B cell (primary cell): ENCODE measurements around the gene LDLRAD3. TPM values are rescaled to one million over a fixed set of nuclear protein-coding genes. Genes with fewer than 3 reads are reported as not detected.

Experiments
- ATAC-seq: fragments of 200-7000 bp; cut with Tn5 transposase; one replicate; pipeline ENCODE4 v1.10.0; 2021; ENCODE audit warnings: low read depth, mild to moderate bottlenecking, moderate number of reproducible peaks, moderate library complexity
- CTCF ChIA-PET: fragments of 350-600 bp; sonication (Branson Sonifier 250); formaldehyde crosslinking; loops from one replicate; lab custom pipeline; 2021; ENCODE audit warnings: antibody characterized with exemption, inconsistent platforms; lab: Charles Lee
- POLR2A ChIA-PET: fragments of 350-600 bp; sonication (Branson Sonifier 250); formaldehyde crosslinking; loops from one replicate; lab custom pipeline; 2021; ENCODE audit warnings: antibody characterized with exemption; lab: Charles Lee
- DNase-seq: peaks from one replicate; pipeline ENCODE4 v3.0.0; 2013
- H2AFZ ChIP-seq: 2 replicates; pipeline ENCODE4 v1.6.1; 2012; ENCODE audit warnings: mild to moderate bottlenecking, low read depth, low read length; ENCODE audit not compliant: insufficient read depth, poor library complexity, severe bottlenecking
- H3K27ac ChIP-seq, 2 donors: 1 replicate in 1 of 2; 2 replicates in 1 of 2; pipeline ENCODE4 v1.5.1; 2012 to 2013; ENCODE audit warnings: low read length in 2 of 2, mild to moderate bottlenecking in 2 of 2, moderate library complexity in 1 of 2
- H3K27me3 ChIP-seq, 4 experiments: fragments of 200-600 bp in 1 of 4; sonication (generic) in 1 of 4; replicated peaks in 1 of 4; 1 replicate in 2 of 4; 2 replicates in 2 of 4; pipeline versions ENCODE4 v1.6.1 to v1.7.0; 2013 to 2016; ENCODE audit warnings: low read length in 3 of 4, mild to moderate bottlenecking in 2 of 4, mixed read lengths in 1 of 4, moderate library complexity in 1 of 4; ENCODE audit not compliant: insufficient read depth in 4 of 4, control insufficient read depth in 3 of 4; ENCODE audit errors: control extremely low read depth in 1 of 4
- H3K36me3 ChIP-seq, 2 experiments: replicated peaks in 1 of 2; 1 replicate in 1 of 2; 2 replicates in 1 of 2; pipeline versions ENCODE4 v1.6.1 to v1.7.1; 2013; ENCODE audit warnings: low read length in 1 of 2; ENCODE audit not compliant: insufficient read depth in 2 of 2, control insufficient read depth in 1 of 2; ENCODE audit errors: control extremely low read depth in 1 of 2, extremely low read depth in 1 of 2
- H3K4me1 ChIP-seq, 2 donors: fragments of 200-600 bp in 1 of 2; sonication (generic) in 1 of 2; 1 replicate in 1 of 2; 2 replicates in 1 of 2; pipeline versions ENCODE4 v1.5.1 to v1.6.1; 2013 to 2017; ENCODE audit warnings: low read length in 2 of 2; ENCODE audit not compliant: control insufficient read depth in 2 of 2, insufficient read depth in 2 of 2
- H3K4me2 ChIP-seq: replicated peaks from 2 replicates; pipeline ENCODE3; 2012; ENCODE audit warnings: mild to moderate bottlenecking, low read depth, low read length; ENCODE audit not compliant: poor library complexity, severe bottlenecking
- H3K4me3 ChIP-seq, 5 experiments: fragments of 200-600 bp in 1 of 5; sonication (generic) in 1 of 5; 1 replicate in 3 of 5; 2 replicates in 2 of 5; pipeline versions ENCODE4 v1.5.1 to v1.7.0; 2011 to 2016; ENCODE audit warnings: low read length in 4 of 5, mild to moderate bottlenecking in 4 of 5, low read depth in 2 of 5, control low read depth in 1 of 5, moderate library complexity in 1 of 5; ENCODE audit not compliant: insufficient read depth in 1 of 5; ENCODE audit errors: control extremely low read depth in 1 of 5, extremely low read depth in 1 of 5
- H3K79me2 ChIP-seq: fragments of 200-600 bp; sonication (generic); one replicate; pipeline ENCODE4 v1.6.0; 2016; ENCODE audit warnings: low read length; ENCODE audit not compliant: control insufficient read depth, insufficient read depth
- H3K9ac ChIP-seq: fragments of 200-600 bp; sonication (generic); 2 replicates; pipeline ENCODE4 v1.6.1; 2017; ENCODE audit warnings: mild to moderate bottlenecking, low read length, moderate library complexity
- H3K9me3 ChIP-seq, 3 donors: one replicate each; pipeline versions ENCODE4 v1.6.1 to v1.7.1; 2013; ENCODE audit warnings: low read length in 2 of 3; ENCODE audit not compliant: control insufficient read depth in 2 of 3, insufficient read depth in 1 of 3; ENCODE audit errors: control extremely low read depth in 1 of 3
- H4K20me1 ChIP-seq: 2 replicates; pipeline ENCODE4 v1.6.0; 2012; ENCODE audit warnings: mild to moderate bottlenecking, low read length; ENCODE audit not compliant: insufficient read depth, control insufficient read depth, poor library complexity, severe bottlenecking
- H3K27ac Mint-ChIP-seq: one replicate; pipeline ENCODE4 v1.8.0; 2021; ENCODE audit warnings: mixed read lengths
- H3K27me3 Mint-ChIP-seq: one replicate; pipeline ENCODE4 v1.8.0; 2021; ENCODE audit warnings: mixed read lengths
- H3K4me1 Mint-ChIP-seq: one replicate; pipeline ENCODE4 v1.8.0; 2021; ENCODE audit warnings: mixed read lengths
- H3K4me3 Mint-ChIP-seq: one replicate; pipeline ENCODE4 v1.8.0; 2021; ENCODE audit warnings: mixed read lengths
- H3K9me3 Mint-ChIP-seq: one replicate; pipeline ENCODE4 v1.8.0; 2022; ENCODE audit warnings: mixed read lengths; ENCODE audit not compliant: insufficient read depth
- CTCF ChIP-seq: fragments of 200-600 bp; IDR thresholded peaks from one replicate; pipeline ENCODE4 v1.8.0; 2022; ENCODE audit warnings: antibody characterized with exemption, mild to moderate bottlenecking
- EZH2 ChIP-seq: IDR thresholded peaks from 2 replicates; pipeline ENCODE4 v1.6.1; 2012; ENCODE audit warnings: borderline replicate concordance, low read depth, mild to moderate bottlenecking, moderate library complexity, low read length; ENCODE audit not compliant: insufficient read depth, poor library complexity, severe bottlenecking
- WGBS: methylation state at CpG from one replicate; pipeline ENCODE4 v1.1.5; 2013; ENCODE audit warnings: missing lambda C conversion rate; ENCODE audit not compliant: insufficient coverage; 5-methylcytosine and 5-hydroxymethylcytosine counted together
- intact Hi-C: fragments of 100-400 bp; cut with micrococcal nuclease; formaldehyde crosslinking; loops from one replicate; pipeline ENCODE4 v1.10.0; 2022
- polyA plus RNA-seq: library from polyadenylated mRNA; depleted of rRNA; stranded (reverse); fragments of >200 nt; gene quantifications from 2 replicates; pipeline ENCODE4 v1.2.3, GENCODE V29; 2012
- total RNA-seq, 2 donors: library from RNA; stranded (reverse); fragments of 120-200 nt in 1 of 2; gene quantifications; 1 replicate in 1 of 2; 2 replicates in 1 of 2; pipeline versions ENCODE4 v1.2.3 to v1.2.4, GENCODE V29; 2013 to 2022

Gene LDLRAD3
- total and polyA plus RNA-seq, 2 donors (not counting 1 experiment from before 2014, with no cell fraction given) = 0.01 TPM; not detected in 1

GRCh38 chr11:36257351-36257750 is 313.5 kb downstream of the LDLRAD3 start:
- Mint-ChIP-seq H3K4me1 (no peaks in the 10 kb centered on the region), H3K27me3 (peaks cover 38% of the 10 kb centered on the region), H3K9me3 (no peaks in the 10 kb centered on the region), H3K4me3 (no peak overlapping the region), H3K27ac (no peak overlapping the region)
- no peak overlapping the region for H3K4me2 ChIP-seq
- H3K79me2 ChIP-seq = no peaks in the 10 kb centered on the region
- H3K36me3 ChIP-seq = no peaks in the 10 kb centered on the region
- no peaks in the 10 kb centered on the region for H3K4me1 ChIP-seq
- POLR2A ChIA-PET = no interaction called here
- CTCF ChIA-PET = interaction anchor here (0.6 to 2.5 kb wide), 5 partner anchors 9 to 647 kb away, joined by 3 to 11 read pairs (median 3); no protein-coding TSS in a partner anchor
- no peak overlapping the region for H3K4me3 ChIP-seq
- WGBS = 74% methylated on average over 5 of the region's 5 CpGs
- H3K27me3 ChIP-seq = peaks cover 0 to 9% (median 3%) of the 10 kb centered on the region in 4 experiments
- TF ChIP-seq CTCF = no peak
- no peak for TF ChIP-seq EZH2
- H3K9me3 ChIP-seq = peaks cover 0 to 5% (median 0%) of the 10 kb centered on the region in 3 donors
- no peaks in the 10 kb centered on the region for H4K20me1 ChIP-seq
- intact Hi-C loops = no loop called here
- DNase-seq = no peak
- no peak overlapping the region for H3K27ac ChIP-seq
- no peak overlapping the region for H3K9ac ChIP-seq
- no peak overlapping the region for H2AFZ ChIP-seq
- ATAC-seq = no peak

GRCh38 chr11:36258730-36259360 is 315.0 kb downstream of the LDLRAD3 start:
- CTCF ChIA-PET = interaction anchor here (0.9 to 1.6 kb wide), 5 partner anchors 9 to 643 kb away, joined by 3 to 9 read pairs (median 3); no protein-coding TSS in a partner anchor
- H3K27ac Mint-ChIP-seq = no peak overlapping the region

More at GRCh38 chr11:36258730-36259360, 315.0 kb downstream of the LDLRAD3 start:
- Histone ChIP-seq H4K20me1 (no peaks in the 10 kb centered on the region), H3K36me3 (no peaks in the 10 kb centered on the region), H3K27ac (no peak overlapping the region), H3K9ac (no peak overlapping the region), H3K27me3 (peaks cover 0 to 7% (median 1%) of the 10 kb centered on the region in 4 experiments), H3K4me1 (no peaks in the 10 kb centered on the region), H3K9me3 (peaks cover 0 to 5% (median 0%) of the 10 kb centered on the region in 3 donors), H3K4me2 (no peak overlapping the region), H3K4me3 (no peak overlapping the region), H3K79me2 (no peaks in the 10 kb centered on the region), H2AFZ (no peak overlapping the region)
- ATAC-seq (no peak), DNase-seq (peak; percentile 11)
- Mint-ChIP-seq H3K27me3 (peaks cover 35% of the 10 kb centered on the region), H3K4me3 (no peak overlapping the region), H3K9me3 (no peaks in the 10 kb centered on the region), H3K4me1 (no peaks in the 10 kb centered on the region)
- intact Hi-C loops = no loop called here
- TF ChIP-seq EZH2 = no peak
- no peak for TF ChIP-seq CTCF
- POLR2A ChIA-PET = no interaction called here
- 45% methylated on average over 10 of the region's 12 CpGs for WGBS
